Smooth muscle cell (in vitro differentiated cells): ENCODE measurements around the gene FAM181B. TPM values are rescaled to one million over a fixed set of nuclear protein-coding genes. Genes with fewer than 3 reads are reported as not detected.

Experiments
- DNase-seq: peaks from one replicate; lab custom pipeline; 2025; ENCODE audit not compliant: unreplicated experiment; lab: John Stamatoyannopoulos, UW
- H2AFZ ChIP-seq: fragments of 200-600 bp; sonication (generic); 2 replicates; pipeline ENCODE4 v1.6.0; 2016; ENCODE audit warnings: antibody characterized with exemption, low read depth, mild to moderate bottlenecking
- H3F3A ChIP-seq: fragments of 200-600 bp; sonication (generic); 2 replicates; pipeline ENCODE4 v1.6.0; 2017; ENCODE audit warnings: antibody characterized with exemption, low read depth
- H3K27ac ChIP-seq: fragments of 200-600 bp; sonication (generic); 2 replicates; pipeline ENCODE4 v1.5.1; 2016; ENCODE audit warnings: low read depth, mild to moderate bottlenecking
- H3K27me3 ChIP-seq: fragments of 200-600 bp; sonication (generic); 2 replicates; pipeline ENCODE4 v1.6.1; 2016; ENCODE audit warnings: low read depth, mild to moderate bottlenecking
- H3K36me3 ChIP-seq: fragments of 200-600 bp; sonication (generic); 2 replicates; pipeline ENCODE4 v1.5.1; 2016; ENCODE audit warnings: low read depth
- H3K4me1 ChIP-seq: fragments of 200-600 bp; sonication (generic); 2 replicates; pipeline ENCODE4 v1.5.1; 2016; ENCODE audit warnings: low read depth
- H3K4me2 ChIP-seq: fragments of 200-600 bp; sonication (generic); 2 replicates; pipeline ENCODE4 v1.6.0; 2016; ENCODE audit warnings: mild to moderate bottlenecking
- H3K4me3 ChIP-seq: fragments of 200-600 bp; sonication (generic); 2 replicates; pipeline ENCODE4 v1.5.1; 2016; ENCODE audit warnings: mild to moderate bottlenecking
- H3K79me2 ChIP-seq: fragments of 200-600 bp; sonication (generic); 2 replicates; pipeline ENCODE4 v1.6.0; 2016; ENCODE audit warnings: low read depth, mild to moderate bottlenecking
- H3K9ac ChIP-seq: fragments of 200-600 bp; sonication (generic); 2 replicates; pipeline ENCODE4 v1.6.0; 2016; ENCODE audit warnings: low read depth
- H3K9me3 ChIP-seq: fragments of 200-600 bp; sonication (generic); replicated peaks from 2 replicates; pipeline ENCODE4 v1.5.1; 2016; ENCODE audit warnings: low read depth
- H4K20me1 ChIP-seq: fragments of 200-600 bp; sonication (generic); 2 replicates; pipeline ENCODE4 v1.6.0; 2016; ENCODE audit warnings: low read depth
- WGBS: methylation state at CpG from one replicate; pipeline ENCODE4 v1.1.7; 2016; ENCODE audit warnings: low lambda C conversion rate; 5-methylcytosine and 5-hydroxymethylcytosine counted together
- polyA plus RNA-seq: library from polyadenylated mRNA; unstranded; fragments of >200 nt; fragmentation: Nextera tagmentation; extraction: Ambion mirVana; gene quantifications from 2 replicates; pipeline ENCODE4 v1.2.1, GENCODE V29; 2016
- total RNA-seq: library from RNA; depleted of rRNA; stranded (reverse); fragments of >200 nt; gene quantifications from 2 replicates; pipeline ENCODE4 v1.2.3, GENCODE V29; 2014
- TF ChIP-seq, protein P1 (sequence below): fragments of 200-600 bp; sonication (generic); IDR thresholded peaks from 2 replicates; pipeline ENCODE4 v1.5.1; 2017; ENCODE audit warnings: borderline replicate concordance, mild to moderate bottlenecking, antibody characterized with exemption; ENCODE audit not compliant: insufficient read depth, poor library complexity, severe bottlenecking

Gene FAM181B
- total and polyA plus RNA-seq, 2 experiments from 2014 or later: not detected

DNA sequence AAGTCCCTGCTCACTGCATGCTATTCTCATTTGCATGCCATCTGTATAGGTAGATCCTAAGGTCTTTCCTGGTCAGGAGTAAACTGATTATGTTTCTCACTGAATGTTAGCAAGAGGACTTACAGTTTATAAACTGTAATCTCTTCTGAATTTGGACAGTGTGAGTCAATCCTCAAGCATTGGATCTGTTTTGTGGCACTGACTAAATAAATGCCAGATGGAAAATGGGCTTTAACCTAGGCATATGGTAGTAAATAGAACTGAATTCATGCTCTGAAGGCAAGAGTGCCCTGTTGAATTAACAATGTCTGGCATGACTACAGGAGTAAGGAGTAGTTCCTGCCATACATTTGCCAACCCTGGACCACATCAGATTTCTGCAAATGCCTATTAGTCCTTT is 11.4 kb downstream of the FAM181B start:
- Histone ChIP-seq H3K27ac (no peak overlapping the region), H3K36me3 (no peaks in the 10 kb centered on the region), H3K9me3 (no peaks in the 10 kb centered on the region), H3K9ac (no peak overlapping the region), H3K4me1 (no peaks in the 10 kb centered on the region), H3K27me3 (peaks cover under 1% of the 10 kb centered on the region), H3K4me3 (no peak overlapping the region), H3F3A (no peaks in the 10 kb centered on the region), H3K79me2 (no peaks in the 10 kb centered on the region), H3K4me2 (no peak overlapping the region), H2AFZ (no peak overlapping the region), H4K20me1 (no peaks in the 10 kb centered on the region)
- DNase-seq: no peak
- TF ChIP-seq, protein P1, sequence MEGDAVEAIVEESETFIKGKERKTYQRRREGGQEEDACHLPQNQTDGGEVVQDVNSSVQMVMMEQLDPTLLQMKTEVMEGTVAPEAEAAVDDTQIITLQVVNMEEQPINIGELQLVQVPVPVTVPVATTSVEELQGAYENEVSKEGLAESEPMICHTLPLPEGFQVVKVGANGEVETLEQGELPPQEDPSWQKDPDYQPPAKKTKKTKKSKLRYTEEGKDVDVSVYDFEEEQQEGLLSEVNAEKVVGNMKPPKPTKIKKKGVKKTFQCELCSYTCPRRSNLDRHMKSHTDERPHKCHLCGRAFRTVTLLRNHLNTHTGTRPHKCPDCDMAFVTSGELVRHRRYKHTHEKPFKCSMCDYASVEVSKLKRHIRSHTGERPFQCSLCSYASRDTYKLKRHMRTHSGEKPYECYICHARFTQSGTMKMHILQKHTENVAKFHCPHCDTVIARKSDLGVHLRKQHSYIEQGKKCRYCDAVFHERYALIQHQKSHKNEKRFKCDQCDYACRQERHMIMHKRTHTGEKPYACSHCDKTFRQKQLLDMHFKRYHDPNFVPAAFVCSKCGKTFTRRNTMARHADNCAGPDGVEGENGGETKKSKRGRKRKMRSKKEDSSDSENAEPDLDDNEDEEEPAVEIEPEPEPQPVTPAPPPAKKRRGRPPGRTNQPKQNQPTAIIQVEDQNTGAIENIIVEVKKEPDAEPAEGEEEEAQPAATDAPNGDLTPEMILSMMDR: no peak

DNA sequence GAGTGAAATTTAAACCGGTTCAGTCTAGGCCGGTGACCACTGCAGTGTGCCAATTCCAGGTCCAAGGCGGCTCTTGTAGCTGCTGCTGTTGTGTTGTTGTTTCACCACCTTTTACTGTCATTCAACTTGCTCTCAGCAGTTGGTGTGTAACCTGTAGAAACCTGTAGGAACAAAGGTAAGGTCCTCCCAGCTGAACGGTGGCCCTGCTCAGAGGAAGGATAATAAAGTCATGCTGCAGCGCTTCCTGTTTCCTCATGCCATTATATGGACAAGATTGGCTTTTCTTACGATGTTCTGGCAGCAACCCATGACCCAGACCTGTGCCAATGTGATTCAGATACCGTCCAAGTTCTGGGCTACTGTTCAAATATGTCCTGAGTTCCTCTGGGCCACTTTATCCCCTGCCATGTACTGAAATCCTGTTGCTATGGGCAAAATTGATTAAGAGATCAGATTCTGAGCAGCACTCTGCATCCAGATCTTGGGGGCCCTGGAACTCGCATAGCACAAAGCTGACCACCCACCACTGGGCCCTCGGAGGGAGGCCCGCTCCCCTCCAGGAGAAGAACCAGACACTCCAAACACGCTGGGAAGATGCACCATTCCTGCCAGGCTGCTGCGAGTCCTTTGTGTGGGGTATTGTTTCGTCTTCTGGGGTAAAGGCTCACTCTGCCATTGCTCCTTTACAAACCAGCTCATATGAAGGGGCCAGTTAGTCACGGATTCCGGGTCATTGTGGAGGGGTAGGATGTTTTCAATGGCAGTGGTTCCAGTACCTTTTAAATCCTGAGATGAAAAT is 13.2 kb downstream of the FAM181B start:
- Histone ChIP-seq H3K4me2 (no peak overlapping the region), H3K27ac (no peak overlapping the region), H3K36me3 (no peaks in the 10 kb centered on the region), H3K9ac (no peak overlapping the region), H2AFZ (no peak overlapping the region), H3F3A (no peaks in the 10 kb centered on the region), H3K9me3 (no peaks in the 10 kb centered on the region), H4K20me1 (no peaks in the 10 kb centered on the region), H3K4me1 (no peaks in the 10 kb centered on the region), H3K4me3 (no peak overlapping the region), H3K79me2 (no peaks in the 10 kb centered on the region), H3K27me3 (no peaks in the 10 kb centered on the region)
- DNase-seq: no peak
- 95% methylated on average over 15 of the region's 15 CpGs for WGBS
- TF ChIP-seq, protein P1: no peak

DNA sequence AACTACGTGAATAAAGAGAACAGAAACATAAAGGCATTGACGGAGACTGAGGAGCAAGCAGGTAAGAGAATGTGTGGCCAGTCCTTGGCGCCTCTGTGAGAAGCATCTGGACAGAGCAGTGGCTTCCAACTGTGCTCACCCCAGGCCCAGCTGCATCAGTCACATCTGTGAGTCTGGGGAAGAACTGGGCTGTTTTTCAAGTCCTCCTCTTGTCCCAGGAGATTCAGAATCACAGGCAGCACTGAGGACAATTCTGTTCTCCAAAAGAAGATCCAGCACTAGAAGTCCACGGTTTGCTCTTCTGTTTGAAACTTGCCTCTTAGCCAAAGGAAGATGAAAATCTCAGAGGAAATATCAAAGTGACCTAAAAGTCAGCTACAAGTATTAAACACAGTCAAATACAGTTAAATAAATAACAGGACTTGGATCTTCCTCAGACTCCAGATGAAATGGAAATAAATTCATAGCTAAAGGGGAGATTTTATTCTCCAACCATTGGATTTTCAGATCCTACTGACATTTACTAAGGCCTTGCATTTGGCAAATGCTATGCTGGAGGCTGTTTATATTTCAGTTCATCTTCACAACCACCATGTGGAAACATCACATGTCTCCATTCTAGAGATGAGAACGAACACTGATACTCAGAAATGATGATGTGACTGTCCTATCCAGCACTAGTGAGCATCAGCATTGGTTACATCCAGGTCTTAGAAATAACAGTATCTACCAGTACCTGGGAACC is 14.1 kb downstream of the FAM181B start:
- no peaks in the 10 kb centered on the region for H3K4me1 ChIP-seq
- no peak overlapping the region for H3K4me2 ChIP-seq
- H3F3A ChIP-seq: no peaks in the 10 kb centered on the region
- no peaks in the 10 kb centered on the region for H3K9me3 ChIP-seq
- no peaks in the 10 kb centered on the region for H4K20me1 ChIP-seq
- TF ChIP-seq, protein P1: no peak
- no peak for DNase-seq
- no peaks in the 10 kb centered on the region for H3K27me3 ChIP-seq
- H3K9ac ChIP-seq: no peak overlapping the region
- H2AFZ ChIP-seq: no peak overlapping the region
- no peak overlapping the region for H3K27ac ChIP-seq
- H3K36me3 ChIP-seq: no peaks in the 10 kb centered on the region
- no peak overlapping the region for H3K4me3 ChIP-seq
- no peaks in the 10 kb centered on the region for H3K79me2 ChIP-seq
- WGBS: 80% methylated on average over 5 of the region's 5 CpGs
